ENCODE measurements around the gene SEMA5A.

DNA sequence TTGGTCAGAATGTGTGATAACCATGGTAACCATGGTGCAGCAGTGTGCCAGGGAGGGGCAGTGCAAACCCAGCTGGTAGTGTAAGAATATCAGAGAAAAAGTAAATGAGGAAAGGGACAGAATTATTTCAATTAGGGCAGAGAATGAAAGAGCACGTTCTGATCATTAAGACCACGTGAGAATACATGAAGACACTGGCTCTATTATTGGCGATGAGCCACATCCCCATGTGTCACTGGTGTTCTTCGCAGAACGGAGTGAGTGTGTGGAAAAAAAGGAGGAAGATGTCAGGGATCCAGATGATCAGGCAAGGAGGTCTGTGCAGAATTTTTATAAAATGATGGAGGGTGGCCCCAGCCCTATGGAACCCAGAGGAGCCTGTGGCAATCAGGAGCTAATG is 315.5 kb downstream of the SEMA5A start:
- TF ChIP-seq, protein P1, sequence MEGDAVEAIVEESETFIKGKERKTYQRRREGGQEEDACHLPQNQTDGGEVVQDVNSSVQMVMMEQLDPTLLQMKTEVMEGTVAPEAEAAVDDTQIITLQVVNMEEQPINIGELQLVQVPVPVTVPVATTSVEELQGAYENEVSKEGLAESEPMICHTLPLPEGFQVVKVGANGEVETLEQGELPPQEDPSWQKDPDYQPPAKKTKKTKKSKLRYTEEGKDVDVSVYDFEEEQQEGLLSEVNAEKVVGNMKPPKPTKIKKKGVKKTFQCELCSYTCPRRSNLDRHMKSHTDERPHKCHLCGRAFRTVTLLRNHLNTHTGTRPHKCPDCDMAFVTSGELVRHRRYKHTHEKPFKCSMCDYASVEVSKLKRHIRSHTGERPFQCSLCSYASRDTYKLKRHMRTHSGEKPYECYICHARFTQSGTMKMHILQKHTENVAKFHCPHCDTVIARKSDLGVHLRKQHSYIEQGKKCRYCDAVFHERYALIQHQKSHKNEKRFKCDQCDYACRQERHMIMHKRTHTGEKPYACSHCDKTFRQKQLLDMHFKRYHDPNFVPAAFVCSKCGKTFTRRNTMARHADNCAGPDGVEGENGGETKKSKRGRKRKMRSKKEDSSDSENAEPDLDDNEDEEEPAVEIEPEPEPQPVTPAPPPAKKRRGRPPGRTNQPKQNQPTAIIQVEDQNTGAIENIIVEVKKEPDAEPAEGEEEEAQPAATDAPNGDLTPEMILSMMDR (IDR thresholded peaks at IDR 0.05), result no peak
- TF ChIP-seq POLR2A (IDR thresholded peaks at IDR 0.05), result no peak
